DOHH2 (cell line): Measurements from ENCODE around the gene FKBP1B.

Experiments
- CTCF ChIP-seq: fragments of 200-600 bp; sonication (generic); IDR thresholded peaks from one replicate; pipeline ENCODE4 v1.5.1; 2014; ENCODE audit warnings: antibody characterized with exemption, mild to moderate bottlenecking, low read depth, low read length; ENCODE audit not compliant: poor library complexity, severe bottlenecking
- EZH2phosphoT487 ChIP-seq: fragments of 200-600 bp; sonication (generic); IDR thresholded peaks from 2 replicates; pipeline ENCODE4 v1.6.1; 2017; ENCODE audit warnings: borderline replicate concordance, mild to moderate bottlenecking, antibody characterized with exemption, low read length, moderate library complexity, mixed read lengths

GRCh38 chr2:24101992-24102391 is 52.5 kb downstream of the FKBP1B start:
- TF ChIP-seq CTCF (no peak), EZH2phosphoT487 (no peak)
